HG03108 (cell line): Measurements from ENCODE around the gene BRIP1.

Experiments
- ATAC-seq: cut with Tn5 transposase; IDR thresholded peaks from one replicate; pipeline ENCODE4 v1.9.1; 2021; ENCODE audit warnings: moderate library complexity; ENCODE audit not compliant: unreplicated experiment

Gene BRIP1

GRCh38 chr17:61764846-61765245 lies 98.5 kb downstream of the BRIP1 start:
- ATAC-seq: no peak

GRCh38 chr17:61761827-61762226 lies 101.5 kb downstream of the BRIP1 start:
- no peak for ATAC-seq

GRCh38 chr17:61759362-61759761 lies 104.0 kb downstream of the BRIP1 start:
- ATAC-seq: no peak

GRCh38 chr17:61758430-61758829 lies 104.9 kb downstream of the BRIP1 start:
- no peak for ATAC-seq

- ATAC-seq: no peak
Observed at GRCh38 chr17:61757168-61757567, 106.2 kb downstream of the BRIP1 start.

- ATAC-seq: no peak
Observed at GRCh38 chr17:61756561-61756960, 106.8 kb downstream of the BRIP1 start.

GRCh38 chr17:61755668-61756067 lies 107.7 kb downstream of the BRIP1 start:
- ATAC-seq: no peak

GRCh38 chr17:61755078-61755477 lies 108.2 kb downstream of the BRIP1 start:
- no peak for ATAC-seq

GRCh38 chr17:61754124-61754523 lies 109.2 kb downstream of the BRIP1 start:
- no peak for ATAC-seq

GRCh38 chr17:61753696-61754095 lies 109.6 kb downstream of the BRIP1 start:
- no peak for ATAC-seq

GRCh38 chr17:61750656-61751055 lies 112.7 kb downstream of the BRIP1 start:
- peak; percentile 95 for ATAC-seq

- no peak for ATAC-seq
Observed at GRCh38 chr17:61749823-61750404, 113.4 kb downstream of the BRIP1 start.

GRCh38 chr17:61746248-61746985 lies 116.9 kb downstream of the BRIP1 start:
- no peak for ATAC-seq

GRCh38 chr17:61744804-61745203 lies 118.5 kb downstream of the BRIP1 start:
- ATAC-seq: no peak

- ATAC-seq: no peak
Observed at GRCh38 chr17:61744252-61744651, 119.1 kb downstream of the BRIP1 start.

GRCh38 chr17:61743766-61744165 lies 119.6 kb downstream of the BRIP1 start:
- no peak for ATAC-seq

- ATAC-seq: no peak
Observed at GRCh38 chr17:61739002-61739401, 124.3 kb downstream of the BRIP1 start.

GRCh38 chr17:61738249-61738648 lies 125.1 kb downstream of the BRIP1 start:
- ATAC-seq: no peak

- ATAC-seq: no peak
Observed at GRCh38 chr17:61737820-61738219, 125.5 kb downstream of the BRIP1 start.

- no peak for ATAC-seq
Observed at GRCh38 chr17:61736438-61736837, 126.9 kb downstream of the BRIP1 start.

GRCh38 chr17:61735807-61736206 lies 127.5 kb downstream of the BRIP1 start:
- ATAC-seq: no peak

- no peak for ATAC-seq
Observed at GRCh38 chr17:61734466-61734865, 128.9 kb downstream of the BRIP1 start.

- ATAC-seq: no peak
Observed at GRCh38 chr17:61734012-61734411, 129.3 kb downstream of the BRIP1 start.
